Activated CD8-positive, alpha-beta T cell treated with anti-CD3 and anti-CD28 coated beads, Interleukin-2, amount 10 ng/mL, durations not matched to agents 7 days and 5 days (primary cell): ENCODE measurements around the gene BABAM2. TPM values are rescaled to one million over a fixed set of nuclear protein-coding genes. Genes with fewer than 3 reads are reported as not detected.
A peak's percentile ranks its signal among the peaks of the same experiment; 100 is the strongest.

Source experiments
- ATAC-seq: fragments of 150-1000 bp; cut with Tn5 transposase; one replicate; pipeline ENCODE4 v1.10.0; 2021; ENCODE audit warnings: moderate library complexity
- CTCF ChIA-PET: fragments of 350-600 bp; sonication (Branson Sonifier 250); formaldehyde crosslinking; loops from one replicate; lab custom pipeline; 2021; ENCODE audit warnings: antibody characterized with exemption; lab: Charles Lee
- POLR2A ChIA-PET: fragments of 350-600 bp; sonication (Branson Sonifier 250); formaldehyde crosslinking; loops from one replicate; lab custom pipeline; 2021; ENCODE audit warnings: antibody characterized with exemption; lab: Charles Lee
- DNase-seq: peaks from one replicate; pipeline ENCODE4 v3.0.0-alpha.2; 2020
- H3K27ac Mint-ChIP-seq: one replicate; pipeline ENCODE4 v1.8.0; 2021; ENCODE audit warnings: mild to moderate bottlenecking, mixed read lengths
- H3K27me3 Mint-ChIP-seq: one replicate; pipeline ENCODE4 v1.8.0; 2021; ENCODE audit warnings: low read depth, mixed read lengths
- H3K36me3 Mint-ChIP-seq: one replicate; pipeline ENCODE4 v1.8.0; 2021; ENCODE audit warnings: low read depth, mixed read lengths
- H3K4me1 Mint-ChIP-seq: one replicate; pipeline ENCODE4 v1.8.0; 2021; ENCODE audit warnings: low read depth, mixed read lengths
- H3K4me3 Mint-ChIP-seq: one replicate; pipeline ENCODE4 v1.8.0; 2021; ENCODE audit warnings: mild to moderate bottlenecking, mixed read lengths
- H3K9me3 Mint-ChIP-seq: one replicate; pipeline ENCODE4 v1.8.0; 2022; ENCODE audit warnings: mixed read lengths; ENCODE audit not compliant: insufficient read depth
- total RNA-seq, 2 experiments: library from RNA; stranded (reverse); gene quantifications; one replicate each; pipeline ENCODE4 v1.2.3, GENCODE V29; 2021

Gene BABAM2
- total RNA-seq, 2 experiments from 2014 or later = 47.0 to 49.0 TPM

DNA sequence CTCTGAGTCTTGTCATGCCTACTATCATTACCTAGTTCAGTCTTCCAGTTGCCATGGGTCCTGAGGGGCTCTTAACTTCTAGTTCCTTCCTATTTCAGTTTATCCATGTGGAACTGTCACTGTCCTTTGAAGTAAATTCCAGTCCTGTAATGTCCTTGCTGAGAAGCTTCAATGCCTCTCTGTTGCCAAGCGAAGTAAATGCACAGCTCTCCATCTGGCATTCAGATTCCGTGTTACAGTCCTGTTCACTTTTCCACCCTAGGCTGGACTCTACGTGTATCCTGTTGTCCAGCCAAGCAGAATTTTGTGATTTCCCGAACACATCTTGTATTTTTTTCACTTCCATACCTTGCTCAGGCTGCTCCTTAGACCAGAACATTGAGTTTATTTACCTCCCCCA lies 245.3 kb downstream of the BABAM2 start:
- peaks cover 26% of the 10 kb centered on the region for H3K4me1 Mint-ChIP-seq
- POLR2A ChIA-PET = no interaction called here
- DNase-seq (no peak), ATAC-seq (no peak)
- no peaks in the 10 kb centered on the region for H3K9me3 Mint-ChIP-seq
- peak overlapping the region; percentile 67 for H3K27ac Mint-ChIP-seq
- no peak overlapping the region for H3K4me3 Mint-ChIP-seq
- CTCF ChIA-PET = no interaction called here
- no peaks in the 10 kb centered on the region for H3K27me3 Mint-ChIP-seq
- H3K36me3 Mint-ChIP-seq = peaks cover 9% of the 10 kb centered on the region

GRCh38 chr2:28136556-28136955 lies 246.0 kb downstream of the BABAM2 start:
- Mint-ChIP-seq H3K9me3 (no peaks in the 10 kb centered on the region), H3K27ac (no peak overlapping the region), H3K4me1 (peaks cover 26% of the 10 kb centered on the region), H3K4me3 (no peak overlapping the region), H3K36me3 (peaks cover 9% of the 10 kb centered on the region), H3K27me3 (no peaks in the 10 kb centered on the region)
- ChIA-PET POLR2A (no interaction called here), CTCF (no interaction called here)
- ATAC-seq = no peak
- no peak for DNase-seq

DNA sequence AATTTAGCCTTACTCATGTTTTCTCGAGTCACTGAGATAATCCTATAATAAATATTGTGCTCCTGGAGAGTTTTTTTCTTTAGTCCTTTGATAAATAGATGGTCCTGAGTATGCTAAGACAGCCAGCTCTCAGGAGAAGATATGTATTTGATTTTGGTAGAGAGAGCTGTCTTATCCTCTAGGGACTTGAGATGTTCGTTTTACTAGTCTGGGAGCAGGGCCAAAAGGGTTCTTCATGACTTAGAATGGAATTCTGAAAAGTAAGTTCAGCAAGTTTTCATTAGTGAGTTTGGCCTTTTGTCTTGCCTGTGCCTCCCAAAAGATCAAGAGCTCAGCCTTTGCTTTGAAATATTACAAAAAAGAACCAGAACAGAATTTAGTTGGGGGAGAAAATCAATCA lies 246.7 kb downstream of the BABAM2 start:
- H3K27me3 Mint-ChIP-seq = no peaks in the 10 kb centered on the region
- ChIA-PET POLR2A (no interaction called here), CTCF (no interaction called here)
- no peak overlapping the region for H3K4me3 Mint-ChIP-seq
- peaks cover 26% of the 10 kb centered on the region for H3K4me1 Mint-ChIP-seq
- ATAC-seq (no peak), DNase-seq (no peak)
- H3K9me3 Mint-ChIP-seq = no peaks in the 10 kb centered on the region
- H3K27ac Mint-ChIP-seq = no peak overlapping the region
- peaks cover 9% of the 10 kb centered on the region for H3K36me3 Mint-ChIP-seq

DNA sequence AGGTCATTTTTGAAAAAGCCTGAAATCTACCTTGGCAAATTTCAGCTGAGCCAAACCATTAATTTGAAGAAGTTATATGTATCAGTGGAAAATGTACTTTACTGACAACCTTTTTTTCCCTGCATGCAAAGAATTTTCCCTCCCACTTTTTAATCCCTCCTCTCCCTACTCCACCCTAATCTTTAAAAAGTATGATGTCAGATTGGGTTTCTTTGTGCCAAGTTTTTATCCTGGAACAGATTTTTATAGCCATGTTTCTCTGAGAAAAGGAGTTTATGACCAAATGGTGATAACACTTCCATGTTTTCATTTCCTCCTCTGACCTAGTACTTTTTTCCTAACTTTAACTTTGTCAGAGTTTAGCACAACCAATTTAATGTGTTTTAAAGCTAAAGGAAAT lies 251.9 kb downstream of the BABAM2 start:
- H3K4me3 Mint-ChIP-seq = no peak overlapping the region
- ChIA-PET POLR2A (no interaction called here), CTCF (no interaction called here)
- no peaks in the 10 kb centered on the region for H3K27me3 Mint-ChIP-seq
- H3K36me3 Mint-ChIP-seq = peaks cover 10% of the 10 kb centered on the region
- DNase-seq (no peak), ATAC-seq (no peak)
- no peak overlapping the region for H3K27ac Mint-ChIP-seq
- H3K4me1 Mint-ChIP-seq = no peaks in the 10 kb centered on the region
- H3K9me3 Mint-ChIP-seq = no peaks in the 10 kb centered on the region

DNA sequence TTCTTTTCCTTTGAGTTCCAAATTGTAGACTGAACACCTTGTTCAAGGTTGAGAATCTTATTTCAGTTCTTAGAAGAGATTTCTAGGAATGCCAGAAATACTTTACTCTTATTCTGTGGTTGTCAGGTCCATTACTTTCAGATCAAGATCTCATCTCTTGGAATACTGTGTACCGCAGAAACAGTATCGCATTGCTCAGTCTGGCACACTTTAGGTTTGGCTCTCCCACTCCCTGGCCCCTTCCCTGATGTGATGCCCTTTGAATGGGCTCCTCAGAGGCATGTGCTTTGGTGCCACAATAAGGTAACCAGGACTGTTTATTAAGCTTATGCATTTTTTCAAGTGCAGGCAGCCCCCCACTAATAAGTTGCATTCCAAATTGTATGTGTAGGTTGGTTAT lies 257.5 kb downstream of the BABAM2 start:
- H3K36me3 Mint-ChIP-seq = peaks cover 19% of the 10 kb centered on the region
- ChIA-PET CTCF (no interaction called here), POLR2A (no interaction called here)
- ATAC-seq (no peak), DNase-seq (no peak)
- H3K27ac Mint-ChIP-seq = no peak overlapping the region
- H3K4me3 Mint-ChIP-seq = no peak overlapping the region
- H3K27me3 Mint-ChIP-seq = no peaks in the 10 kb centered on the region
- no peaks in the 10 kb centered on the region for H3K4me1 Mint-ChIP-seq
- H3K9me3 Mint-ChIP-seq = no peaks in the 10 kb centered on the region

- Mint-ChIP-seq H3K4me1 (no peaks in the 10 kb centered on the region), H3K9me3 (no peaks in the 10 kb centered on the region), H3K4me3 (no peak overlapping the region), H3K36me3 (peaks cover 20% of the 10 kb centered on the region), H3K27me3 (no peaks in the 10 kb centered on the region), H3K27ac (no peak overlapping the region)
- CTCF ChIA-PET = no interaction called here
- POLR2A ChIA-PET = no interaction called here
- DNase-seq (no peak), ATAC-seq (no peak)
Measured at GRCh38 chr2:28148566-28148965, 258.0 kb downstream of the BABAM2 start.

DNA sequence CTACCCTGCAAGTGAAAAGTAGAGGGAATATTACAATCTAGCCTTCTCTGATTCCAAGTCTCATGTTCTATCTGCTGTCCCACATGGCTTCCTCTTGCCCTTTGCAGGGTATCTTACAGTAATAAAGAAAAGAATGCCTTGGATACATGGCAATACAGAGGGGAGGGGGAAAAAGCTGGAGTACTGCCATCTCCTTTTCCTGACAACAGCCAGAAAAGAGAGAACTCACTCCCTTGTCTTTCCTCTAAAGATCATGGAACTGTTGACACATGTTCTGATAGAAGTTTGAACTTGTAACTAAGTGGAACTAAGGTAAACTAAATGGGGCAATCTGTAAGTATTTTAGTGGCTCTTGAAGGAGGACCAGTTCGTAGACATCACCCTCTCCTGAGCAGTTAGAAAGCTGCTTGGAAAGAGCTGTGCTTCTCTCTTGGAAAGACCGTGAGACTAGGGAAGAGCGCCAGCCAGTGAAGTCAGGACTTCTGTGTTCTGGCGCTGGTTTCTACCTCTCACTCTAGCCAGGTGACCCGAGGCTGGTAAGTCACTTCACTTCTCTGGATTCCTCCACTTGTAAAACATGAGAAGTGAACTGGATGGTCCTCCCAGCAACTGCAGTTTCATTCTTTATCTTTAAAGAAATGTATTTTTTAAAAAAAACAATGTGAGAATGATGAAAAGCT lies 259.8 kb downstream of the BABAM2 start:
- H3K27me3 Mint-ChIP-seq = no peaks in the 10 kb centered on the region
- no peak overlapping the region for H3K27ac Mint-ChIP-seq
- ChIA-PET POLR2A (interaction anchor here (0.6 kb wide), 1 partner anchor 12 kb away, joined by 3 read pairs; no protein-coding TSS in a partner anchor), CTCF (interaction anchor here (0.9 to 1.1 kb wide), 2 partner anchors 12 to 31 kb away, joined by 3 read pairs; no protein-coding TSS in a partner anchor)
- no peak for ATAC-seq
- peaks cover 32% of the 10 kb centered on the region for H3K36me3 Mint-ChIP-seq
- no peak overlapping the region for H3K4me3 Mint-ChIP-seq
- peaks cover 6% of the 10 kb centered on the region for H3K9me3 Mint-ChIP-seq
- no peaks in the 10 kb centered on the region for H3K4me1 Mint-ChIP-seq
- no peak for DNase-seq

GRCh38 chr2:28150994-28151393 lies 260.5 kb downstream of the BABAM2 start:
- no peak for ATAC-seq
- CTCF ChIA-PET = interaction anchor here (1.1 kb wide), 1 partner anchor 31 kb away, joined by 3 read pairs; no protein-coding TSS in a partner anchor
- Mint-ChIP-seq H3K9me3 (peaks cover 12% of the 10 kb centered on the region), H3K27me3 (no peaks in the 10 kb centered on the region), H3K36me3 (peaks cover 36% of the 10 kb centered on the region), H3K27ac (no peak overlapping the region), H3K4me3 (no peak overlapping the region), H3K4me1 (no peaks in the 10 kb centered on the region)
- DNase-seq = no peak
- POLR2A ChIA-PET = no interaction called here

- ChIA-PET POLR2A (no interaction called here), CTCF (no interaction called here)
- no peak overlapping the region for H3K27ac Mint-ChIP-seq
- H3K9me3 Mint-ChIP-seq = peaks cover 14% of the 10 kb centered on the region
- no peaks in the 10 kb centered on the region for H3K27me3 Mint-ChIP-seq
- H3K4me1 Mint-ChIP-seq = no peaks in the 10 kb centered on the region
- DNase-seq (no peak), ATAC-seq (no peak)
- no peak overlapping the region for H3K4me3 Mint-ChIP-seq
- H3K36me3 Mint-ChIP-seq = peaks cover 38% of the 10 kb centered on the region
Measured at GRCh38 chr2:28152585-28153280, 262.2 kb downstream of the BABAM2 start.

DNA sequence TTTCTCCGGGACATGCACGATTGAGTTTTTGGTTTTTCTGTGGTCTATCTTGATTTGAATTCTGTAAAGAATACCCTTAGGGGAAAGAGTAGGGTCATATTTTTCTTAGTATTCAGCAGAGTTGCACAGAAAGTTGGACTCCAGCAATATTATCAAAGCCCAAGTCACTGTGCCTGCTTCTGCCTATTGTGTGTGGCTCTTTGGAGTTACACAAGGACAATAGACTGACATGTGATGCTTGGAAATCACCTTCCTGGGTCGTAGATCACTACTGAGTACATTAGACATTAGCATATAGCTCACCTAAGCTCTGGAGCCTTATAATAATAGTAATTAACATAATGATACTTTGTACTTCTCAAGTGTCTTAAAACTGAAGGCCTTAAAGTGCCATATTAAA lies 263.3 kb downstream of the BABAM2 start:
- H3K4me3 Mint-ChIP-seq = no peak overlapping the region
- ATAC-seq (no peak), DNase-seq (no peak)
- peaks cover 32% of the 10 kb centered on the region for H3K36me3 Mint-ChIP-seq
- H3K27ac Mint-ChIP-seq = no peak overlapping the region
- H3K9me3 Mint-ChIP-seq = peaks cover 14% of the 10 kb centered on the region
- ChIA-PET CTCF (no interaction called here), POLR2A (no interaction called here)
- H3K27me3 Mint-ChIP-seq = no peaks in the 10 kb centered on the region
- H3K4me1 Mint-ChIP-seq = no peaks in the 10 kb centered on the region

GRCh38 chr2:28155086-28155485 lies 264.6 kb downstream of the BABAM2 start:
- H3K4me1 Mint-ChIP-seq = no peaks in the 10 kb centered on the region
- H3K27me3 Mint-ChIP-seq = no peaks in the 10 kb centered on the region
- no peak overlapping the region for H3K4me3 Mint-ChIP-seq
- no peak for ATAC-seq
- ChIA-PET CTCF (interaction anchor here (0.6 to 1.5 kb wide), 8 partner anchors 14 to 298 kb away, joined by 3 to 4 read pairs (median 3); no protein-coding TSS in a partner anchor), POLR2A (no interaction called here)
- peaks cover 14% of the 10 kb centered on the region for H3K9me3 Mint-ChIP-seq
- peaks cover 38% of the 10 kb centered on the region for H3K36me3 Mint-ChIP-seq
- H3K27ac Mint-ChIP-seq = no peak overlapping the region
- DNase-seq = no peak

DNA sequence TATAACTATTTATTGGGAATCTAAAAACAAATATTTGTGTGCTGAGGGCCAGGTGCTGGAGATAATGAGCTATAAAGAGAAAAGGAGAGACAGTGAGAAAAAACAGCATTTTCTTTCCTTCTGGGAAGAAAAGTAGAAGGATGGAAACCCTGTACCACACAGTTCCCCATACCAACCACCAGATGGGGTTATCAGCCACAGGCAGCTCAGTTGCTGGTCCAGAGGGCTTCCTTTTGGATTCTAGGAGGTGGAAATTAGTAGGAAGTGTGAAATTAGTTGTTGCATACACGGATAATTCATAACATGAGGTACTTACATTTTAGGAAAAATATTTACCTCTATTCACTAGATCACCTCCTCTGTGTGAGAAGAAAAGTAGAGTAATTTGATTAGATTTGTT lies 265.1 kb downstream of the BABAM2 start:
- Mint-ChIP-seq H3K27me3 (no peaks in the 10 kb centered on the region), H3K27ac (no peak overlapping the region), H3K4me3 (no peak overlapping the region), H3K36me3 (peaks cover 38% of the 10 kb centered on the region), H3K4me1 (no peaks in the 10 kb centered on the region), H3K9me3 (peaks cover 14% of the 10 kb centered on the region)
- CTCF ChIA-PET = interaction anchor here (0.6 to 1.6 kb wide), 9 partner anchors 14 to 297 kb away, joined by 3 to 4 read pairs (median 3); no protein-coding TSS in a partner anchor
- ATAC-seq = no peak
- no peak for DNase-seq
- POLR2A ChIA-PET = no interaction called here
